Liver (tissue), 9 donors: Measurements from ENCODE around the gene COX20. TPM values are rescaled to one million over a fixed set of nuclear protein-coding genes. Genes with fewer than 3 reads are reported as not detected.

Source experiments
- DNase-seq: peaks from one replicate; pipeline ENCODE4 v3.0.0-alpha.2; 2017; ENCODE audit warnings: low spot score
- H3K27ac ChIP-seq, 2 donors: one replicate each; pipeline ENCODE4 v1.7.0; 2013; ENCODE audit warnings: inconsistent platforms in 2 of 2, low read length in 2 of 2, control low read depth in 1 of 2, low read depth in 1 of 2, mild to moderate bottlenecking in 1 of 2
- H3K27me3 ChIP-seq, 4 donors: one replicate each; pipeline versions ENCODE4 v1.6.1 to v1.7.0; 2013; ENCODE audit warnings: low read length in 3 of 4, inconsistent platforms in 1 of 4, mild to moderate bottlenecking in 1 of 4, moderate library complexity in 1 of 4; ENCODE audit not compliant: control insufficient read depth in 4 of 4, insufficient read depth in 4 of 4
- H3K36me3 ChIP-seq, 4 donors: one replicate each; pipeline versions ENCODE4 v1.6.1 to v1.7.0; 2013; ENCODE audit warnings: low read length in 3 of 4, mild to moderate bottlenecking in 3 of 4, low read depth in 1 of 4, moderate library complexity in 1 of 4; ENCODE audit not compliant: control insufficient read depth in 4 of 4, insufficient read depth in 3 of 4
- H3K4me1 ChIP-seq, 4 donors: one replicate each; pipeline versions ENCODE4 v1.6.1 to v1.7.0; 2013; ENCODE audit warnings: low read length in 3 of 4, mild to moderate bottlenecking in 3 of 4, moderate library complexity in 1 of 4; ENCODE audit not compliant: control insufficient read depth in 4 of 4, insufficient read depth in 4 of 4
- H3K4me3 ChIP-seq, 3 donors: one replicate each; pipeline versions ENCODE4 v1.6.1 to v1.7.0; 2013; ENCODE audit warnings: low read length in 3 of 3, control low read depth in 1 of 3, low read depth in 1 of 3, mild to moderate bottlenecking in 1 of 3
- H3K9ac ChIP-seq, 2 donors: one replicate each; pipeline ENCODE4 v1.7.0; 2013; ENCODE audit warnings: low read length in 2 of 2, mild to moderate bottlenecking in 2 of 2, moderate library complexity in 2 of 2, control low read depth in 1 of 2, low read depth in 1 of 2
- H3K9me3 ChIP-seq, 4 donors: one replicate each; pipeline versions ENCODE4 v1.6.1 to v1.7.0; 2013; ENCODE audit warnings: low read length in 3 of 4; ENCODE audit not compliant: control insufficient read depth in 4 of 4
- ATF3 ChIP-seq: IDR thresholded peaks from 2 replicates; pipeline ENCODE4 v1.6.1; 2016; ENCODE audit warnings: antibody characterized with exemption
- EGR1 ChIP-seq, 2 donors: IDR thresholded peaks; 2 replicates each; pipeline ENCODE4 v1.6.1; 2016 to 2018; ENCODE audit warnings: antibody characterized with exemption in 2 of 2, low read depth in 2 of 2
- FOXA1 ChIP-seq: IDR thresholded peaks from 2 replicates; pipeline ENCODE4 v1.6.1; 2016; ENCODE audit warnings: antibody characterized with exemption
- FOXA2 ChIP-seq: IDR thresholded peaks from 2 replicates; pipeline ENCODE4 v1.6.1; 2016; ENCODE audit warnings: antibody characterized with exemption
- GABPA ChIP-seq, 2 donors: IDR thresholded peaks in 1 of 2; conservative IDR thresholded peaks in 1 of 2; 2 replicates each; pipeline ENCODE4 v1.6.1; 2016; ENCODE audit warnings: antibody characterized with exemption in 2 of 2, mild to moderate bottlenecking in 1 of 2, moderate library complexity in 1 of 2
- HNF4A ChIP-seq, 2 donors: conservative IDR thresholded peaks; 2 replicates each; pipeline ENCODE4 v1.6.1; 2016; ENCODE audit warnings: antibody characterized with exemption in 2 of 2, mild to moderate bottlenecking in 2 of 2
- HNF4G ChIP-seq: IDR thresholded peaks from 2 replicates; pipeline ENCODE4 v1.6.1; 2016; ENCODE audit warnings: antibody characterized with exemption
- JUND ChIP-seq, 2 donors: IDR thresholded peaks; 2 replicates each; pipeline ENCODE4 v1.6.1; 2016; ENCODE audit warnings: antibody characterized with exemption in 2 of 2
- NR2F2 ChIP-seq: IDR thresholded peaks from 2 replicates; pipeline ENCODE4 v1.6.1; 2016; ENCODE audit warnings: antibody characterized with exemption
- RAD21 ChIP-seq, 2 donors: IDR thresholded peaks; 2 replicates each; pipeline ENCODE4 v1.6.1; 2016; ENCODE audit warnings: antibody characterized with exemption in 2 of 2, mild to moderate bottlenecking in 2 of 2
- REST ChIP-seq: IDR thresholded peaks from 2 replicates; pipeline ENCODE4 v1.6.1; 2016; ENCODE audit warnings: antibody characterized with exemption, mild to moderate bottlenecking
- RXRA ChIP-seq, 2 donors: IDR thresholded peaks; 2 replicates each; pipeline ENCODE4 v1.6.1; 2017 to 2018; ENCODE audit warnings: antibody characterized with exemption in 2 of 2, mild to moderate bottlenecking in 1 of 2
- SP1 ChIP-seq: IDR thresholded peaks from 2 replicates; pipeline ENCODE4 v1.6.1; 2018; ENCODE audit warnings: antibody characterized with exemption, mild to moderate bottlenecking
- TAF1 ChIP-seq: conservative IDR thresholded peaks from 2 replicates; pipeline ENCODE4 v1.6.1; 2016; ENCODE audit warnings: antibody characterized with exemption, mild to moderate bottlenecking
- YY1 ChIP-seq: IDR thresholded peaks from 2 replicates; pipeline ENCODE4 v1.6.1; 2016; ENCODE audit warnings: antibody characterized with exemption, mild to moderate bottlenecking
- ZBTB33 ChIP-seq: IDR thresholded peaks from 2 replicates; pipeline ENCODE4 v1.6.1; 2016; ENCODE audit warnings: antibody characterized with exemption
- WGBS: extraction: QIAGEN DNeasy Blood & Tissue Kit; methylation state at CpG from one replicate; pipeline ENCODE4 v1.1.7; 2013; 5-methylcytosine and 5-hydroxymethylcytosine counted together
- polyA plus RNA-seq, 2 donors: library from polyadenylated mRNA; stranded (reverse) in 1 of 2; unstranded in 1 of 2; fragments of 200-250 nt in 1 of 2; fragments of >200 nt in 1 of 2; fragmentation: Nextera tagmentation in 1 of 2; extraction: Ambion mirVana in 1 of 2; gene quantifications; one replicate each; pipeline versions ENCODE4 v1.2.1 to v1.2.3, GENCODE V29; 2013 to 2015
- total RNA-seq, 2 donors: library from RNA; depleted of rRNA; stranded (reverse); fragments of >200 nt; gene quantifications; one replicate each; pipeline ENCODE4 v1.2.3, GENCODE V29; 2014
- TF ChIP-seq, protein P1 (sequence below): IDR thresholded peaks from 2 replicates; pipeline ENCODE4 v1.6.1; 2016; ENCODE audit warnings: antibody characterized with exemption
- TF ChIP-seq, protein P2 (sequence below): fragments of 150-350 bp; IDR thresholded peaks from 2 replicates; pipeline ENCODE4 v1.5.1; 2017; ENCODE audit warnings: improper control_type of control experiment, low read depth, low read length; ENCODE audit not compliant: missing input control
- donor health status: healthy.
- donor health status: healthy.
- donor health status: healthy.
- donor health status: healthy.
- donor health status: healthy.

The COX20 gene
- total and polyA plus RNA-seq, 4 donors: 16.7 to 45.7 (median 19.0) TPM

DNA sequence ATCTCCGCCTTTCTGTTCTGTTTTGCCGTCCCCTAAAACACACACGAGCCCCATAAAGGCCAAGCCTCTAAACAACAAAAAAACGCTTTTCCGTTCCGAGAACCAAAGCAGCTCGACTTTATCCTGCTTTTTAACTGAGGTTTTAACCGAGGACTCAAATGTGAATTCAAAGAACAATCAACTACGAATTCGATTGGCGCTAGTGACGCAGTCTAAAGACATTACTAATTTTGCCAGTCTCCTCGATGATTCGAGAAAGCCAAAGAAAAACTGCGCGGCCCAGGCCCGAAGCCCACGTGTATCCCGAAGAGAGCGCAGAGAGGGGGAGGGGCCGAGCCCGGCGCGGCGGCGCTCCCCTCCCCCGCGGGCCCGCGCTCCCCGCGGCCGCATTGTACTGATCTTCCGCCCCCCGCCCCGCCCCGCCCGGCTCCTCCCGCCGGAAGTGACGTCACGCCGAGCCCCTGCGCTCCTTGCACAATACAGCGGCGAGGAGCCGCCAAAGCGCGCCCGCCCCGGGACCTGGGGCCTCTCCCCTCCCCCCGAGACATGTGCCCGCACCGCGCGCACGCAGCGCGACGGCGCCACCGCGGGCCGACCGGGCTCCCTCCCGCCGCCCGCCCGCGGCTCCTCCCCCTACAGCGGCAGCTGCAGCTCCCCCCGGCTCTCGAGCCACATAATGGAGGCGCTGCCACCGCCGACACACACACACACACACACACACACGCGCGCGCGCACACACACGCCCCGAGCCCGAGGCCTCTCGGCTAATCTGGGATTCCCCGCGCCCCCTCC is 27.4 kb downstream of the COX20 start:
- H3K9me3 ChIP-seq: no peaks in the 10 kb centered on the region
- H3K27me3 ChIP-seq: no peaks in the 10 kb centered on the region
- peak overlapping the region; percentile 98 to 99 for H3K9ac ChIP-seq
- TF ChIP-seq RAD21 (IDR thresholded peaks at IDR 0.05): peak; percentile 6 to 10
- TF ChIP-seq, protein P1, sequence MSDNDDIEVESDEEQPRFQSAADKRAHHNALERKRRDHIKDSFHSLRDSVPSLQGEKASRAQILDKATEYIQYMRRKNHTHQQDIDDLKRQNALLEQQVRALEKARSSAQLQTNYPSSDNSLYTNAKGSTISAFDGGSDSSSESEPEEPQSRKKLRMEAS: no peak
- TF ChIP-seq SP1: peak; percentile 6
- peak; percentile 61 to 85 for TF ChIP-seq GABPA (IDR thresholded peaks at IDR 0.05 in 1 of 2, conservative IDR thresholded peaks at IDR 0.05 in 1 of 2)
- TF ChIP-seq FOXA1: no peak
- TF ChIP-seq YY1: peak; percentile 94
- no peak for TF ChIP-seq ZBTB33
- H3K27ac ChIP-seq: peak overlapping the region; percentile 99 to 100
- peaks cover 2 to 28% (median 25%) of the 10 kb centered on the region in 4 donors for H3K36me3 ChIP-seq
- peak; percentile 96 for DNase-seq
- peaks cover 7 to 43% (median 30%) of the 10 kb centered on the region in 4 donors for H3K4me1 ChIP-seq
- WGBS: under 1% methylated on average over 87 of the region's 87 CpGs
- H3K4me3 ChIP-seq: peak overlapping the region; percentile 72 to 99 (median 91)

DNA sequence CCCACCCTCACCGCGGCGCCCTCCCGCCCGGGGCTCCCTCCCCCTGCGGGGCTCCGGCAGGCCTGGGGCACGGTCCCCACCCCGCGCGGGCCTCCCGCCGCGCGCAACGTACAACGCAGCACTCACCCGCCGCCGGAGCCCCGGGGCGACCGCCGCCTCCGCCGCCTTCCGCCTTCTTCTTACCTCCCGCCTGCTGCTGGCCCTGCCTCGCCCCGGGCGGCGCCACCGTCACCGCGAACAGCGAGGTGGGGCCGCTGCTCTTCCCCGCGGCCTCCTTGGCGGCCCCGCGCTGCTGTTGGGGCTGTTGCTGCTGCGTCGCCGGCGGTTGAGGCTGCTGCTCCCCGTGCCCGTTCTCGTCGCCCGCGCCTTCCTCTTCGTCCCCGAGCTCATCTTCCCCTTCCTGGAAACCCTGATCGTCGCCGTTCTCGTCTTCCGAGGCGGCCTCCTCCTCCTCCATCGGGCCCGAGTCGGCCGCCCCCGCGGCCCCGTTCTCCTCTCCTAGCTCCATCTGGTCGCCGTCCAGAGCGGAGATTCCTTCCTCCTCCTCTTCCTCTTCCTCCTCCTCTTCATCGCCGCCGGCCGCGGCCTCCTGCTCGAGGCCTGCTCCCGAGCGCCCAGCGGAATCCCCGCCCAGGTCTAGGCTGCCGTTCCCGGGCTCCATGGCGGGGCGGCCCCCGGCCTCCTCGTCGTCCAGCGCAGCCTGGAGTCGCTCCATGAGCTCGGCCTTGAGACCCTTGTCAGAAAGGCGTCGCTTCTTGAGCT is 28.2 kb downstream of the COX20 start:
- TF ChIP-seq TAF1 (no peak), REST (no peak), EGR1 (IDR thresholded peaks at IDR 0.05; ENCODE audit: low read depth in 2 of 2) (no peak), NR2F2 (no peak), FOXA1 (no peak), GABPA (IDR thresholded peaks at IDR 0.05 in 1 of 2, conservative IDR thresholded peaks at IDR 0.05 in 1 of 2) (no peak), ATF3 (no peak), HNF4G (no peak), SP1 (no peak), ZBTB33 (no peak), HNF4A (conservative IDR thresholded peaks at IDR 0.05) (no peak), RXRA (IDR thresholded peaks at IDR 0.05) (no peak), FOXA2 (no peak), JUND (IDR thresholded peaks at IDR 0.05) (no peak), RAD21 (IDR thresholded peaks at IDR 0.05) (no peak), YY1 (no peak)
- TF ChIP-seq, protein P2, sequence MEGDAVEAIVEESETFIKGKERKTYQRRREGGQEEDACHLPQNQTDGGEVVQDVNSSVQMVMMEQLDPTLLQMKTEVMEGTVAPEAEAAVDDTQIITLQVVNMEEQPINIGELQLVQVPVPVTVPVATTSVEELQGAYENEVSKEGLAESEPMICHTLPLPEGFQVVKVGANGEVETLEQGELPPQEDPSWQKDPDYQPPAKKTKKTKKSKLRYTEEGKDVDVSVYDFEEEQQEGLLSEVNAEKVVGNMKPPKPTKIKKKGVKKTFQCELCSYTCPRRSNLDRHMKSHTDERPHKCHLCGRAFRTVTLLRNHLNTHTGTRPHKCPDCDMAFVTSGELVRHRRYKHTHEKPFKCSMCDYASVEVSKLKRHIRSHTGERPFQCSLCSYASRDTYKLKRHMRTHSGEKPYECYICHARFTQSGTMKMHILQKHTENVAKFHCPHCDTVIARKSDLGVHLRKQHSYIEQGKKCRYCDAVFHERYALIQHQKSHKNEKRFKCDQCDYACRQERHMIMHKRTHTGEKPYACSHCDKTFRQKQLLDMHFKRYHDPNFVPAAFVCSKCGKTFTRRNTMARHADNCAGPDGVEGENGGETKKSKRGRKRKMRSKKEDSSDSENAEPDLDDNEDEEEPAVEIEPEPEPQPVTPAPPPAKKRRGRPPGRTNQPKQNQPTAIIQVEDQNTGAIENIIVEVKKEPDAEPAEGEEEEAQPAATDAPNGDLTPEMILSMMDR: no peak
- TF ChIP-seq, protein P1: no peak
- Histone ChIP-seq H3K4me1 (peaks cover 7 to 43% (median 27%) of the 10 kb centered on the region in 4 donors), H3K4me3 (peak overlapping the region; percentile 72 to 99 (median 91)), H3K36me3 (peaks cover 0 to 20% (median 17%) of the 10 kb centered on the region in 4 donors), H3K27ac (peak overlapping the region; percentile 99 to 100), H3K27me3 (no peaks in the 10 kb centered on the region), H3K9ac (peak overlapping the region; percentile 97 to 99), H3K9me3 (no peaks in the 10 kb centered on the region)
- no peak for DNase-seq
- WGBS: under 1% methylated on average over 92 of the region's 92 CpGs
